Erythroblast (primary cell): ENCODE results near the gene SULT1E1.

Experiments used
- DNase-seq, 2 experiments: peaks; one replicate each; lab custom pipeline; 2025; lab: John Stamatoyannopoulos, UW
- GATA1 ChIP-seq: IDR thresholded peaks from 2 replicates; pipeline ENCODE4 v1.6.1; 2011; ENCODE audit warnings: low read depth, mild to moderate bottlenecking, control low read depth, low read length, moderate library complexity
- POLR2A ChIP-seq: IDR thresholded peaks from 2 replicates; pipeline ENCODE4 v1.6.1; 2011; ENCODE audit warnings: mild to moderate bottlenecking, low read length

SULT1E1 gene, protein sequence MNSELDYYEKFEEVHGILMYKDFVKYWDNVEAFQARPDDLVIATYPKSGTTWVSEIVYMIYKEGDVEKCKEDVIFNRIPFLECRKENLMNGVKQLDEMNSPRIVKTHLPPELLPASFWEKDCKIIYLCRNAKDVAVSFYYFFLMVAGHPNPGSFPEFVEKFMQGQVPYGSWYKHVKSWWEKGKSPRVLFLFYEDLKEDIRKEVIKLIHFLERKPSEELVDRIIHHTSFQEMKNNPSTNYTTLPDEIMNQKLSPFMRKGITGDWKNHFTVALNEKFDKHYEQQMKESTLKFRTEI

GRCh38 chr4:69860052-69860451 is at the start of gene SULT1E1:
Gene SULT1E1 (minus strand): TSS chr4:69860145. CDS start chr4:69857644, 2,501 bp downstream.
- DNase-seq: no peak
- no peak for TF ChIP-seq POLR2A
- no peak for TF ChIP-seq GATA1

DNA sequence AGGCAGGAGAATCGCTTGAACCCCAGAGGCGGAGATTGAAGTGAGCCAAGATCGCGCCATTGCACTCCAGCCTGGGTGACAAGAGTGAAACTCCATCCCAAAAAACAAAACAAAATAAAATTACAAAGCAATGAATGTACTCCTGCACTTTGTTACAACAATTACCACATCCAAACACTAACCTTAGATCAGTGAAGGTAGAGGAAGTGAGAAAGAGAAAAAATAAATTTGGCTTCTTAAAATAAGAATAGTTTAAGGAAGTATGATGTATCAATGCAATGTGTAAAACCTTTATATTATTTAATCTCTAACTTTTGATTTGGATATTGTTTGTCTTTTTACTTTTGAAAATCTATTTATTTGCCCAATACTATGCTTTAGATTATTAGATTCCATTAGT is 49.2 kb upstream of the SULT1E1 start:
- DNase-seq: no peak
- no peak for TF ChIP-seq GATA1
- TF ChIP-seq POLR2A: no peak

GRCh38 chr4:69907151-69907550 is 47.2 kb upstream of the SULT1E1 start:
- DNase-seq: no peak

DNA sequence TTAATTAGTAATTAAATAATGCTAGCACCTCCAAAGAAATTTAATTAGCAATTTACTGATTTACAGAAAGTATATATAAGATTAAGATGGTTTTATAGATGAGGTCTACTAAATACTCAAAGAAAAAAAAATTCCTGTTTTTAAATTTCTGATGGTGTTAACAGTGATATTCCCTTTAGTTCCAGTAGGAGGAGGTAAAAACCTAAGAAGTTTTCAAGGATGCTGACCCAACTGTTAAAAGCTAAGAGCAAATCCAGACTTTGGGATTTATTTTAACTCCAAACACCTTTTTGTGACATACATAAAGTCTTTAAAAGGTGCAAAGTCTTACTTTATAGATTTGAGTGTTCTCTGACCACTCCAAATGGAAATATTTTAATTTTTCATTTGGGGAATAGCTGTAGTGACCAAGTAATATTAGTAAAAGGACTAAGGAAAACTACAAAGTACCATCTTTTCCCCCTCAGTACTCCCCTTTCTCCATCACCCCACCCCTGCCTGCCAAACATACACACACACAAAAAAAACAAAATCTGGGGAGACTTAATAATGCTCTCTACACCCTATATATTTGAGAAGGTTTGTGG is 36.7 kb upstream of the SULT1E1 start:
- no peak for DNase-seq
- TF ChIP-seq GATA1 (no peak), POLR2A (no peak)

More at GRCh38 chr4:69907151-69907550, 47.2 kb upstream of the SULT1E1 start:
- TF ChIP-seq GATA1: no peak
- no peak for TF ChIP-seq POLR2A

GRCh38 chr4:69894721-69895120 is 34.8 kb upstream of the SULT1E1 start:
- TF ChIP-seq POLR2A (no peak), GATA1 (no peak)
- no peak for DNase-seq

DNA sequence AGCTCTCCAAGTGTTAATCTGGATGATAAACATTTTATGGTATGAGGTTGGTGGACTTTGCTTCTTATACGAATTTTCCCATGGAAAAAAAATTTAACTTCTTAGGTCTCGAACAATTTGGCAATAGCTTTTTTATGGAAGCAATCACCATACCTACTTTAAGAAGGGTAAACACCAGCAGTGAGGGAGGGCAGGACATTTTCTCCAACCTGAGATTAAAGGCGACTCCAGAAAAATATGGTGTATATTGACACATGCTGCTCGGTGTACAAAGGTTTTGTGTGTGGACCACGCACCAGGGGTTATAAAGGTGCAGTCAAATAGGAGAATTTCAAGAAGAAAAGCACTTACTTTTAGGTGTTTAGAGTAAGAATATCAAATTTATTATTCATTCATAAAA is 34.2 kb upstream of the SULT1E1 start:
- no peak for TF ChIP-seq GATA1
- TF ChIP-seq POLR2A: no peak
- no peak for DNase-seq

- DNase-seq: no peak
- TF ChIP-seq POLR2A: no peak
- no peak for TF ChIP-seq GATA1
These were observed 28.4 kb upstream of the SULT1E1 start for GRCh38 chr4:69888336-69888735.

DNA sequence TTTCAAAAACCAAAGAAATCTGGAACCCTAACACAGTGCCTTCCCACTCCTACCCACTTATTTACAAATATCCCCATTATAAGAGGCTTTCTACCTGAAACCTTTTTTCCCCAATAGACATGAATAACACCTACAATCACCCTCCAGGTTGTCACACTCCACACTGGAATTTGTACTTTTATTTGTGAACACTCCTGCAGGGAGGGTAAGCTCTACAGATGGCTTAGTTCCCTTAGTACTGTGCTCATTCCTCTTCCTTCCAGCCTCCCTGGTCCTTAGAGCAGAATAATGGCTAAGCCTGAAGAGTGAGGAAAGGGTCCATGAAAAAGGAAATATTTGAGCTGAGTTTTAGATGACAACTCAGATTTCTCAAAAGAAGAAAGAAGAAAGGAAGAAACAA is 22.2 kb upstream of the SULT1E1 start:
- DNase-seq: no peak
- no peak for TF ChIP-seq GATA1
- no peak for TF ChIP-seq POLR2A

- TF ChIP-seq GATA1 (no peak), POLR2A (no peak)
- DNase-seq: peak; percentile 62 to 68
These were observed 21.3 kb upstream of the SULT1E1 start for GRCh38 chr4:69881173-69881773.

DNA sequence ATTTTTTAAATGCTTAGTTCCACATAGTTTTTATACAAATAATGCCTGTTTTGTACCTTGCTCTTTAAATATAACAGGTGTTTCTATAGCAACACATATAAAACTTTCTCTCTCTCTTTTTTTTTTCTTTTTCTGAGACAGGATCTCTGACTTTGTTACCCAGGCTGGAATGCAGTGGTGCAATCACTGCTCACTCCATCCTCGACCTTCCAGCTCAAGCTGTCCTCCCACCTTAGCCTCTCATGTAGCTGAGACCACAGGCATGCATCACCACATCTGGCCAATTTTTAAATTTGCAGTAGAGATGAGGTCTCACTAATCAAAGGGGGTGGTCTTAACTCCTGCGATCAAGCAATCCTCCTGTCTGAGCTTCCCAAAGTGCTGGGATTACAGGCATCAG is 18.3 kb upstream of the SULT1E1 start:
- no peak for DNase-seq
- TF ChIP-seq POLR2A (no peak), GATA1 (no peak)

GRCh38 chr4:69877453-69877852 is 17.5 kb upstream of the SULT1E1 start:
- TF ChIP-seq GATA1 (no peak), POLR2A (no peak)
- no peak for DNase-seq

DNA sequence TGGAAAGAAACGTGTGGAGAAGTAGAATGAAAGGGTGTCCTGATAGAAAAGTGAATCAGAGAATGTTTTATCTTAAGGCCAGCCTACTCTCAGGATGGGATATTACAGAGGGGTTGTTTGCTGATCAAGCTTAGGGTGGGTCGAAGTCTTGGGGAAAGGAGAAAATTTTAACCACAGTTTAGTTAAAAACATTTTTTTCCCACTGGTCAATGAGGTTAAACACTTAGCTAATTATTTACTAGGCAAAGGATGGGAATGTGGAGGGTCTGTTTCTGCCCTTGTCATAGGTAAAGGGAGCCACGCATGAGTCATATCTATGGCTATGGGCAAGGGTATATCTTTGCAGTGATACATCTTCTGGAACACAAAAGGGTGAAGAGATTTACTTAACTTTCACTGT is 16.1 kb upstream of the SULT1E1 start:
- no peak for DNase-seq
- TF ChIP-seq GATA1 (no peak), POLR2A (no peak)

DNA sequence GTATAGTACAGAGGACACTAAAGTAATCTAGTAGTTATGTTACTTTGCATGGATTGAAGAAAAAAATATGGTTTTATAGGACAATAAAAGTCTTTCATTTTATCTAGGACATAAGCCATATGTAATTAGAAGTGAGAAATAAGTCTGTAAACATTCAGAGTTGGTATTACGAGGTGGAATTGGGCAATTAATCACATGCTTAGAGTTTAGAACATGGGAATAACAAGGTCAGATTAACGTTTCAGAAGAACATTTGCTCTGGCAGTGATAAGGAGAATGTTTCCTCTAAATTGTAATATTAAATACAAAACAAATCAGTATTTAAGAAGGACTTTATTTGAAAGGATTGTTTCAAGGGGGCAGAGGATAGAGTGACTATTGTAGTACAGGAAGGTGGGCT is 15.6 kb upstream of the SULT1E1 start:
- DNase-seq: no peak
- TF ChIP-seq POLR2A (no peak), GATA1 (no peak)

- no peak for TF ChIP-seq GATA1
- TF ChIP-seq POLR2A: no peak
- DNase-seq: no peak
These were observed 14.6 kb upstream of the SULT1E1 start for GRCh38 chr4:69874507-69874906.

DNA sequence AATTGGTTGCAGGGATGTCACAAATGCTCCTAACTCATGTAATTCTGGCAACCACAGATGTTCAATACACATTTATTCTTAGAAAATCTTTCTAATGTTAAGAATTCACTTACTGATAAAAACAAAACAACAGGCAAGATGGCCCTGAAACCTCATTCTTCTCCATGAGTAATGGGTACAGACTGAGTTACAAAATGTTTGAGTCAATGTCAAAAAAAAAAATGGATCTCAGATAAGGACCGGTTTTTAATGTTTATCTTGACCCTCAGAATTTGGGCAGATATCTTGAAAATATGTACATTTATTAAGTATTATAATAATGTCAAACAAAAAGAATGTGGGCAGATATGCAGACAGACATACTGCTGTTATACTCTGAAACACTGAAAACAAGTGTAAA is 1.8 kb upstream of the SULT1E1 start:
- DNase-seq: no peak
- TF ChIP-seq GATA1: no peak
- TF ChIP-seq POLR2A: no peak
